AG04450 (cell line): ENCODE measurements around the gene TJP3. TPM values are rescaled to one million over a fixed set of nuclear protein-coding genes. Genes with fewer than 3 reads are reported as not detected.

ENCODE experiments used
- CTCF ChIA-PET: fragments of 300-600, 350-600 bp; formaldehyde crosslinking; extraction: SDS; loops from one replicate; lab custom pipeline; 2022; ENCODE audit warnings: antibody characterized with exemption, inconsistent platforms; lab: Charles Lee
- POLR2A ChIA-PET: fragments of 350-600 bp; formaldehyde crosslinking; extraction: SDS; loops from one replicate; lab custom pipeline; 2021; ENCODE audit warnings: antibody characterized with exemption, inconsistent platforms; lab: Yijun Ruan, JAX
- DNase-seq: peaks from one replicate; pipeline ENCODE4 v3.0.0-alpha.2; 2011; ENCODE audit warnings: low read depth, low spot score
- H3K27ac ChIP-seq: one replicate; pipeline ENCODE4 v1.5.1; 2012; ENCODE audit warnings: low read depth, low read length, control low read depth
- H3K27me3 ChIP-seq: one replicate; pipeline ENCODE4 v1.6.0; 2012; ENCODE audit warnings: low read length; ENCODE audit not compliant: control insufficient read depth, insufficient read depth
- H3K4me3 ChIP-seq: 2 replicates; pipeline ENCODE4 v1.5.1; 2011; ENCODE audit warnings: mild to moderate bottlenecking, low read depth, low read length, control low read depth
- H3K9me3 ChIP-seq: 2 replicates; pipeline ENCODE4 v1.5.1; 2012; ENCODE audit warnings: low read length; ENCODE audit not compliant: control insufficient read depth, insufficient read depth
- CTCF ChIP-seq: IDR thresholded peaks from 2 replicates; pipeline ENCODE4 v1.5.1; 2011; ENCODE audit warnings: low read depth, low read length, control low read depth, inconsistent platforms
- polyA plus RNA-seq: library from polyadenylated mRNA; depleted of rRNA; stranded (reverse); fragments of >200 nt; gene quantifications from 2 replicates; pipeline ENCODE4 v1.2.3, GENCODE V29; 2011

The TJP3 gene
- polyA plus RNA-seq, 1 experiment: not detected

- TF ChIP-seq CTCF: no peak
- no peaks in the 10 kb centered on the region; the same call in 1 of the 2 replicates for H3K9me3 ChIP-seq
- DNase-seq: no peak
- ChIA-PET POLR2A (interaction anchor here (0.7 kb wide), 1 partner anchor 582 kb away, joined by 3 read pairs; no protein-coding TSS in a partner anchor), CTCF (no interaction called here)
- no peak overlapping the region for H3K4me3 ChIP-seq
- no peaks in the 10 kb centered on the region for H3K27me3 ChIP-seq
- no peak overlapping the region for H3K27ac ChIP-seq
Measured at GRCh38 chr19:3667037-3667638, 41.0 kb upstream of the TJP3 start.

GRCh38 chr19:3667766-3668165 lies 40.4 kb upstream of the TJP3 start:
- POLR2A ChIA-PET: no interaction called here
- H3K4me3 ChIP-seq: no peak overlapping the region
- no peaks in the 10 kb centered on the region for H3K27me3 ChIP-seq
- H3K9me3 ChIP-seq: no peaks in the 10 kb centered on the region; the same call in 1 of the 2 replicates
- H3K27ac ChIP-seq: peak overlapping the region; percentile 21
- CTCF ChIA-PET: no interaction called here
- no peak for DNase-seq
- no peak for TF ChIP-seq CTCF

GRCh38 chr19:3668331-3669081 lies 39.7 kb upstream of the TJP3 start:
- no peak for TF ChIP-seq CTCF
- Histone ChIP-seq H3K27ac (peak overlapping the region; percentile 21), H3K27me3 (no peaks in the 10 kb centered on the region), H3K4me3 (no peak overlapping the region), H3K9me3 (peaks cover 4% of the 10 kb centered on the region; the same call in 1 of the 2 replicates)
- ChIA-PET POLR2A (no interaction called here), CTCF (interaction anchor here (1.0 kb wide), 1 partner anchor 38 kb away, joined by 3 read pairs; no protein-coding TSS in a partner anchor)
- DNase-seq: no peak

DNA sequence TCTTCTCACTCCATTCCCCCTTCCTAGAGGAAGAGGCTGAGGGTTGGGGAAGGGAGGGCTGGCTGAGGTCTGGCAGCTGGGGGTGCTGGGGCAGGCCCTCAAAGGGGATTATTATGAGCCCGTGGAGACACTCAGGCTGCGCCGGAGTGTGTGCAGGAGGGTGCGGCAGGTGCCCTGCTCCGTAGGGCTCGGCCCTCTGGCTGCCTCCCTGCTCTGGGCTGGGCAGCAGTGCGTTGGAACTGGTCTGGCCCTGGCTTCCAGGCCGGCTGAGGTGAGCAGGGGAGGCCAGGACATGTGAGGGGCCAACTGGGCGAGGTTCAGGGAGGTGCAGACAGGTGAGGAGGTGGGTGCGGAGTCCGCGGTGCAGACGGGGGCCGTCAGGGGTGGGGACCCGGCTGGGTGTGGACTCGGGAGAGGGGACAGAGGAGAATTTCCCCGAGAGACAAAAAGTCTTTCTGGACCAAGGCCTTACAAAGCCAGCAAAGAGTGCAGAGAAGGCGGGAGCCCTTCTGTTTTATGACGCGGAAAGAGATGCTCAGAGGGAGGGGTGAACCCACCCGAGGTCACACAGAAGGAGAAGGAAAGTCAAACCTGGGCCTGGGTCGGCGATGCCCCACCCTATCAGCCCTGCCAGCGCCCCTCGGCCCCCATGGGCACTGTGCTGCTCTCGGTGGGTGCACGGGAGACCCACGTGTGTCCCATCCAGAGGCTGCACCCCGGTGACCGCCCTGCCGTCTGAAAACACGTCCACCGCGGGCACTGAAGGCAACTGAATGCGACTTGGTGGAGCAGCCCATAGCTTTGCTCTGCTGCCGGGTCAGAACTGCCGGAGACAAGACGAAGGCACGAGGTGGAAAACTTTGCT lies 38.9 kb upstream of the TJP3 start:
- Histone ChIP-seq H3K9me3 (peaks cover 12% of the 10 kb centered on the region; the same call in 1 of the 2 replicates), H3K27ac (no peak overlapping the region), H3K27me3 (no peaks in the 10 kb centered on the region), H3K4me3 (no peak overlapping the region)
- TF ChIP-seq CTCF: no peak
- CTCF ChIA-PET: interaction anchor here (1.0 kb wide), 1 partner anchor 38 kb away, joined by 3 read pairs; no protein-coding TSS in a partner anchor
- DNase-seq: no peak
- POLR2A ChIA-PET: no interaction called here
